GM12891 (cell line): Measurements from ENCODE around the gene ST7.
"Not testable (repeated sequence)": the region's sequence is repeated elsewhere in the genome, so short reads cannot be mapped to it uniquely, and the experiment has no call there.

Experiments
- PAX5 ChIP-seq: IDR thresholded peaks from 2 replicates; pipeline ENCODE4 v1.6.1; 2011; ENCODE audit warnings: low read length, moderate library complexity, mild to moderate bottlenecking; ENCODE audit not compliant: insufficient read depth, severe bottlenecking
- POLR2A ChIP-seq: IDR thresholded peaks from 2 replicates; pipeline ENCODE4 v1.6.1; 2011; ENCODE audit warnings: low read depth, low read length, control low read depth
- POLR2AphosphoS5 ChIP-seq: IDR thresholded peaks from 2 replicates; pipeline ENCODE4 v1.6.1; 2011; ENCODE audit warnings: low read depth, low read length, control low read depth
- POU2F2 ChIP-seq: IDR thresholded peaks from 2 replicates; pipeline ENCODE4 v1.6.1; 2011; ENCODE audit warnings: low read depth, mild to moderate bottlenecking, control low read depth, low read length, moderate library complexity
- SPI1 ChIP-seq: IDR thresholded peaks from 2 replicates; pipeline ENCODE4 v1.6.1; 2011; ENCODE audit warnings: low read depth, low read length, control low read depth
- TAF1 ChIP-seq: IDR thresholded peaks from 2 replicates; pipeline ENCODE4 v1.6.1; 2011; ENCODE audit warnings: low read depth, low read length, control low read depth

GRCh38 chr7:117122036-117122435 lies 168.7 kb downstream of the ST7 start:
- not testable (repeated sequence) for TF ChIP-seq POLR2A, POLR2AphosphoS5, TAF1, SPI1, POU2F2, PAX5
